Epidermal melanocyte (primary cell): Measurements from ENCODE around the gene YWHAB.
A peak's percentile ranks its signal among the peaks of the same experiment; 100 is the strongest.
"Not testable (repeated sequence)": the region's sequence is repeated elsewhere in the genome, so short reads cannot be mapped to it uniquely, and the experiment has no call there.

ENCODE experiments used
- DNase-seq: peaks from one replicate; pipeline ENCODE4 v3.0.0; 2011; ENCODE audit warnings: low spot score; ENCODE audit not compliant: insufficient read length

Gene YWHAB

GRCh38 chr20:44885392-44886265 lies at the start of gene YWHAB:
Gene YWHAB, plus strand, starts transcription at chr20:44885705. Its CDS starts 15,829 bp downstream, at chr20:44901534.
- DNase-seq: peak; percentile 88

GRCh38 chr20:44836601-44837120 lies 48.8 kb upstream of the YWHAB start:
- no peak for DNase-seq

GRCh38 chr20:44837946-44838345 lies 47.6 kb upstream of the YWHAB start:
- no peak for DNase-seq

GRCh38 chr20:44838521-44838920 lies 47.0 kb upstream of the YWHAB start:
- DNase-seq: no peak

GRCh38 chr20:44839481-44839880 lies 46.0 kb upstream of the YWHAB start:
- DNase-seq: no peak

- no peak for DNase-seq
Measured at GRCh38 chr20:44840826-44841225, 44.7 kb upstream of the YWHAB start.

GRCh38 chr20:44841955-44842354 lies 43.5 kb upstream of the YWHAB start:
- no peak for DNase-seq

GRCh38 chr20:44843876-44844275 lies 41.6 kb upstream of the YWHAB start:
- no peak for DNase-seq

- DNase-seq: no peak
Measured at GRCh38 chr20:44848254-44849015, 37.1 kb upstream of the YWHAB start.

GRCh38 chr20:44849703-44850102 lies 35.8 kb upstream of the YWHAB start:
- no peak for DNase-seq

- no peak for DNase-seq
Measured at GRCh38 chr20:44850272-44850671, 35.2 kb upstream of the YWHAB start.

- DNase-seq: no peak
Measured at GRCh38 chr20:44850837-44851236, 34.7 kb upstream of the YWHAB start.

GRCh38 chr20:44851545-44851944 lies 34.0 kb upstream of the YWHAB start:
- no peak for DNase-seq

GRCh38 chr20:44856442-44856841 lies 29.1 kb upstream of the YWHAB start:
- no peak for DNase-seq

- DNase-seq: no peak
Measured at GRCh38 chr20:44856856-44857448, 28.6 kb upstream of the YWHAB start.

- no peak for DNase-seq
Measured at GRCh38 chr20:44858606-44859360, 26.7 kb upstream of the YWHAB start.

GRCh38 chr20:44861531-44862006 lies 23.9 kb upstream of the YWHAB start:
- no peak for DNase-seq

- no peak for DNase-seq
Measured at GRCh38 chr20:44862286-44862685, 23.2 kb upstream of the YWHAB start.

GRCh38 chr20:44863365-44864084 lies 22.0 kb upstream of the YWHAB start:
- DNase-seq: not testable (repeated sequence)

- DNase-seq: not testable (repeated sequence)
Measured at GRCh38 chr20:44864493-44864892, 21.0 kb upstream of the YWHAB start.
